ENCODE results near the gene MEOX1.

The MEOX1 gene

GRCh38 chr17:43597624-43598356 is 63.9 kb downstream of the MEOX1 start:
- H3K27me3 ChIP-seq (ENCODE audit: insufficient read depth, low read length) = 0 out of 2 replicates have a peak, but pooled peaks cover 5% of the 10 kb centered on the region
- H2AFZ ChIP-seq (ENCODE audit: low read length) = no peak overlapping the region
- no peaks in the 10 kb centered on the region for H3K9me2 ChIP-seq (ENCODE audit: low read depth, low read length)
- H3K36me3 ChIP-seq (ENCODE audit: insufficient read depth, low read length) = no peaks in the 10 kb centered on the region
- H3K79me2 ChIP-seq (ENCODE audit: insufficient read depth, low read length) = no peaks in the 10 kb centered on the region
- H3K27ac ChIP-seq (ENCODE audit: low read depth, low read length, poor library complexity, severe bottlenecking) = no peak overlapping the region
- no peak overlapping the region for H3K9ac ChIP-seq (ENCODE audit: low read length)
- H4K20me1 ChIP-seq (ENCODE audit: insufficient read depth, low read length) = no peaks in the 10 kb centered on the region
- no peaks in the 10 kb centered on the region for H3K9me3 ChIP-seq (ENCODE audit: low read length)
- H3F3A ChIP-seq (ENCODE audit: insufficient read depth, low read length) = no peaks in the 10 kb centered on the region
- no peak overlapping the region for H3K4me3 ChIP-seq (ENCODE audit: low read depth, low read length, poor library complexity, severe bottlenecking)
- no peak overlapping the region for H3K4me2 ChIP-seq (ENCODE audit: low read length)
- TF ChIP-seq EZH2 (IDR thresholded peaks at IDR 0.05; ENCODE audit: borderline replicate concordance, low read length) (no peak), CTCF (IDR thresholded peaks at IDR 0.05; ENCODE audit: low read length) (no peak)
- no peaks in the 10 kb centered on the region for H3K4me1 ChIP-seq (ENCODE audit: insufficient read depth, low read length, severe bottlenecking)

- H3F3A ChIP-seq (ENCODE audit: insufficient read depth, low read length) = no peaks in the 10 kb centered on the region
- no peaks in the 10 kb centered on the region for H3K79me2 ChIP-seq (ENCODE audit: insufficient read depth, low read length)
- H2AFZ ChIP-seq (ENCODE audit: low read length) = no peak overlapping the region
- no peaks in the 10 kb centered on the region for H4K20me1 ChIP-seq (ENCODE audit: insufficient read depth, low read length)
- 0 out of 2 replicates have a peak, but pooled peaks cover 8% of the 10 kb centered on the region for H3K27me3 ChIP-seq (ENCODE audit: insufficient read depth, low read length)
- TF ChIP-seq CTCF (IDR thresholded peaks at IDR 0.05; ENCODE audit: low read length) (no peak), EZH2 (IDR thresholded peaks at IDR 0.05; ENCODE audit: borderline replicate concordance, low read length) (no peak)
- H3K9ac ChIP-seq (ENCODE audit: low read length) = no peak overlapping the region
- no peaks in the 10 kb centered on the region for H3K9me3 ChIP-seq (ENCODE audit: low read length)
- H3K9me2 ChIP-seq (ENCODE audit: low read depth, low read length) = no peaks in the 10 kb centered on the region
- H3K27ac ChIP-seq (ENCODE audit: low read depth, low read length, poor library complexity, severe bottlenecking) = no peak overlapping the region
- H3K4me3 ChIP-seq (ENCODE audit: low read depth, low read length, poor library complexity, severe bottlenecking) = no peak overlapping the region
- no peaks in the 10 kb centered on the region for H3K36me3 ChIP-seq (ENCODE audit: insufficient read depth, low read length)
- no peak overlapping the region for H3K4me2 ChIP-seq (ENCODE audit: low read length)
- no peaks in the 10 kb centered on the region for H3K4me1 ChIP-seq (ENCODE audit: insufficient read depth, low read length, severe bottlenecking)
Measured at GRCh38 chr17:43595466-43595865, 66.3 kb downstream of the MEOX1 start.

GRCh38 chr17:43591779-43592562 is 69.8 kb downstream of the MEOX1 start:
- peaks cover 8% of the 10 kb centered on the region; the same call in 1 of the 2 replicates for H3K27me3 ChIP-seq (ENCODE audit: insufficient read depth, low read length)
- H3K4me1 ChIP-seq (ENCODE audit: insufficient read depth, low read length, severe bottlenecking) = no peaks in the 10 kb centered on the region
- H3K4me3 ChIP-seq (ENCODE audit: low read depth, low read length, poor library complexity, severe bottlenecking) = no peak overlapping the region
- no peaks in the 10 kb centered on the region for H3K79me2 ChIP-seq (ENCODE audit: insufficient read depth, low read length)
- no peak overlapping the region for H3K27ac ChIP-seq (ENCODE audit: low read depth, low read length, poor library complexity, severe bottlenecking)
- H3K9me3 ChIP-seq (ENCODE audit: low read length) = no peaks in the 10 kb centered on the region
- H3K4me2 ChIP-seq (ENCODE audit: low read length) = no peak overlapping the region
- H3K9ac ChIP-seq (ENCODE audit: low read length) = no peak overlapping the region
- no peaks in the 10 kb centered on the region for H3K9me2 ChIP-seq (ENCODE audit: low read depth, low read length)
- no peaks in the 10 kb centered on the region for H4K20me1 ChIP-seq (ENCODE audit: insufficient read depth, low read length)
- H3K36me3 ChIP-seq (ENCODE audit: insufficient read depth, low read length) = no peaks in the 10 kb centered on the region; the same call in 1 of the 2 replicates
- no peak for TF ChIP-seq EZH2 (IDR thresholded peaks at IDR 0.05; ENCODE audit: borderline replicate concordance, low read length)
- no peak for TF ChIP-seq CTCF (IDR thresholded peaks at IDR 0.05; ENCODE audit: low read length)
- no peaks in the 10 kb centered on the region for H3F3A ChIP-seq (ENCODE audit: insufficient read depth, low read length)
- no peak overlapping the region for H2AFZ ChIP-seq (ENCODE audit: low read length)

Data from OCI-LY1 (cell line).